GM10266 (cell line): ENCODE data around the gene KIF18B.

Experiments used
- DNase-seq: peaks from one replicate; pipeline ENCODE4 v3.0.0; 2012; ENCODE audit errors: extremely low spot score
- CTCF ChIP-seq: IDR thresholded peaks from 2 replicates; pipeline ENCODE4 v1.5.1; 2012; ENCODE audit warnings: mild to moderate bottlenecking, low read depth; ENCODE audit not compliant: control insufficient read depth, insufficient read depth; ENCODE audit errors: missing control alignments

KIF18B gene

DNA sequence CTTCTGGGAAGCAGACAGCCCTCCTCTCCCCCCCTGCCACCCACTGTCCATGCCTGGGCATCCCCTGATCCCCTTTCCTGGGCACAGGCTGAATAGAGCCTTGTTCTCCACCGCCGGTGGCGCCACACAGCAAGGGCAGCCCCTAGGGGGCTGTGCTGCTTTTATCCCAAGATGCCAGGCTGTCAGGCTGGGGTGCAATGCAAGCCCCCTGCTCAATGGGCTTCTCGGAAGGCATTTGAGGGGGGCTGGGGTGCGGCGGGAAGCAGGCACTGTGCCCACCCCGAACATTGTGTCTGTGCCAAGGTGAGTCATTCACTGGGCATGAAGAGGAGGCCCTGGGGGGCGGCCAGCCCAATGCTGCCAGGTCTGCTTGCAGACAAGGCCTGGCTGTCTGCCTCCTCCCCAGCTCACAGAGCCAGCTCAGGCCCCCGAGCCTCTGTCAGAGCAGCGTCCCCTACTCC, 30.8 kb downstream of the KIF18B start:
- no peak for DNase-seq
- no peak for TF ChIP-seq CTCF

DNA sequence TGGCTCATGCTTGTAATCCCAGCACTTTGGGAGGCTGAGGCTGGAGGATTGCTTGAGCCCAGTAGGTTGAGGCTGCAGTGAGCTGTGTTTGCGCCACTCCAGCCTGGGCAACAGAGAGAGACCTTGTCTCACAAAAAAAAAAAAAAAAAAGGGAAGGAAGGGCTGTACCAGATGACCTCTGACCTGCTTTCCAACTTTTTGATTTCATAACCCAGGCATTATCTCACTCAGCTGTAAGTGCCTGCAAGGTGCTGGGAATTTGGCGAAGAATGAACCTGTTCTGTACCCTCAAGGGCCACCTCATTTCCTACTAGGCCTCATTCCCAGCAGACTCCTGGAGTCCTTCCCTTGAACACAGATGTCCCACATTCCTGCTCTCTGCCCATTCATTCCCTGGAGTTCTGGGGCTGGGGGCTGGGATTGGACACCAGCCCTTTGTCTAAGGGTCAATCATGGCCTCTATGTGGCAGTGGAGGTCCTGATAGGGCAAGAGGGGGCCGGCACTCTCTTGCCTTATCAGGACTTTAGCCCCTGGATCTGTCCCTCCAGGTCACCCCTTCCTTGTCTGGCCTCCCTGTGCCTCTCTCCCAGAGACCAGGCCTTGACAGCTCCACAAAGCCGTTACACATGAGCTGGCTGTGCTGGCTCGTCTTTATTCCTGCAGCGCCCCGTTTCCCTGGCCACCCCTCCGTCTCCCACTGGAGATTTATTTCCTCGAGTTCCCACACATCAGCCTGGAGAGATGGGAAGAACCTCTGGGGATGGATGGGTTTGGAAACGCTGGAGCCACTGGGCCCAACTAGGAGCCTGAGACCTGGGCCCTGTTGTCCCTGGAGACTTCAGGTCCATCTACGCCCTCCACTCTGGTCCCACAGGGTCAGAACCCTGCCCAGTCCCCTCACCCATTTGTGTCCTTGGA, 31.5 kb downstream of the KIF18B start:
- DNase-seq = no peak

DNA sequence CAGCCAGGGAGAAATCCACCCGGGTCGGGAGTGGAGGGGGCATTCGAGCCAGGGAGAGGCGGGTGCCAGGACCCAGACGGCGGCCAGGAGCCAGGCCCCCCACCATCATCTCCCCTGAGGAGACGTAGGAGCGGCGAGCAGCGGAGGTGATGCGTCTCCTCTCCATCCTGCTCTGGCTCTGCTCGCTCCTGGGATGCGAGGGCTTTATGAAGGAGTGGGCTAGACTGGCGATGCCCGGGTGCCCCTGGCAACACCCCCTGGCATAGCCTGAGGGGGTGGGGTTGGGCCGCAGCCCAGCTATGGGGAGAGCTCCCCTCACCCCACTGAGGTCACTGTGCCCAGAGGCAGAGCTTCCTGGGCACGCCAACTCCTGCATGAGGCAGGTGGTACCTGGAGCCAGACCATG, 32.2 kb downstream of the KIF18B start, which contains the start of gene GFAP:
GFAP (minus strand) TSS at position 180 of the 406 bp plus-strand sequence; CDS start at position 166, 14 bp downstream.
- no peak for TF ChIP-seq CTCF
- DNase-seq = no peak

More for the DNA sequence above, 31.5 kb downstream of the KIF18B start:
- no peak for TF ChIP-seq CTCF

DNA sequence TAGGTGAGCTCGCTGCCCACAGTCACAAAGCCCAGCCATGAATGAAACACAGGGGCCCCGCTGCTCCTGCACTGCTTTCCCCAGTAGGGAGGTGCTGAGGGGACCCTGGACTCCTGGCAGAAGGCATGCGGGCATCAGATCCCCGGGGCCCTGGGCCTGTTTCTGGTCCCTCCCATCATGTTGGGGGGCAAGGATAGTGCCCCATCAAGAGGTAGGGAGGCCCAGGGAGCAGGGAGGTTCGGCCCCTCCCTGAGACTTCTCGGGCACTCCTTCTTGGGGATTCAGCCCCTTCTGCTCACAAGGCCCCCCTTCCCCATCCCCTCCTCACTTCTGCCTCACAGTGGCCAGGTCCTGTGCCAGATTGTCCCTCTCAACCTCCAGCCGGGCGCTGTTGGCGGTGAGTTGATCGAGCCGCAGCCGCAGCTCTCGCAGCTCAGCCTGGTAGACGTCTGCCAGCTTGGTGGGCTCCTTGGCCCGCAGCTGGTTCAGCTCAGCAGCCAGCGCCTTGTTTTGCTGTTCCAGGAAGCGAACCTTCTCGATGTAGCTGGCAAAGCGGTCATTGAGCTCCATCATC, 32.8 kb downstream of the KIF18B start:
- DNase-seq = no peak
- no peak for TF ChIP-seq CTCF

DNA sequence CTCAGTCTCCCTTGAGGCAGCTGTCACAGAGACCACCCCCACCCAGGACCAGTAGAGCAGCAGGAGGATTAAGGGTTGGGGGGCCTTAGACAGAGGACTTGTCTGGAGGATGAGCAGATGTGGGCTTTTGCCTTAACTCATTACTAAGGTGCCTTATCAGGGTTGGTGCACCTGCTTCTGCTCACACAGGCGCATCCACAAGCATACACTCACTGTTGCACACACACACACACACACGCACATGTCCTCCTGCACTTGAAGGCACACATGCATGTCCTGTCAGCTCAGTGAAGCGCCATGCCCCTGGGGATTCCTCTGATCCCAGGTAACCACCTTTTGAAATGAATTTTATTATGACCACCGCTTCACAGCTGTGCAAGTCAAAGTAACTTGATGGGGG, 33.4 kb downstream of the KIF18B start:
- TF ChIP-seq CTCF = no peak
- DNase-seq = no peak

GRCh38 chr17:44913676-44914075, 33.9 kb downstream of the KIF18B start:
- DNase-seq = no peak
- TF ChIP-seq CTCF = no peak

- DNase-seq = no peak
- TF ChIP-seq CTCF = no peak
Measured at GRCh38 chr17:44912763-44913544, 34.6 kb downstream of the KIF18B start.
